HepG2 (cell line): ENCODE results near the gene HENMT1. TPM values are rescaled to one million over a fixed set of nuclear protein-coding genes. Genes with fewer than 3 reads are reported as not detected.

Experiments
- AGO2 ChIP-seq: fragments of 200-400 bp; formaldehyde crosslinking; optimal IDR thresholded peaks from 2 replicates; pipeline ENCODE3; 2017; ENCODE audit warnings: mild to moderate bottlenecking, low read depth, low read length, moderate library complexity
- CSRNP1 ChIP-seq: sonication (generic); formaldehyde crosslinking; IDR thresholded peaks from 2 replicates; pipeline ENCODE4 v1.8.1; 2023; ENCODE audit warnings: mild to moderate bottlenecking, missing genetic modification reagents
- FUBP1 ChIP-seq: sonication (generic); formaldehyde crosslinking; IDR thresholded peaks from 2 replicates; pipeline ENCODE4 v1.5.1; 2020; ENCODE audit warnings: missing genetic modification reagents, mild to moderate bottlenecking, borderline replicate concordance
- MAFF ChIP-seq: IDR thresholded peaks from 2 replicates; pipeline ENCODE4 v1.6.1; 2011; ENCODE audit warnings: low read depth, low read length, improper control_type of control experiment
- MED13 ChIP-seq: sonication (generic); formaldehyde crosslinking; IDR thresholded peaks from 2 replicates; pipeline ENCODE4 v1.5.0; 2020; ENCODE audit warnings: missing genetic modification reagents
- PLRG1 ChIP-seq: fragments of 450-650 bp; conservative IDR thresholded peaks from 2 replicates; pipeline ENCODE4 v1.6.1; 2016
- ZHX1 ChIP-seq: sonication (generic); formaldehyde crosslinking; IDR thresholded peaks from 2 replicates; pipeline ENCODE4 v1.8.1; 2022; ENCODE audit warnings: low read depth, mild to moderate bottlenecking, missing genetic modification reagents
- ZNF709 ChIP-seq: sonication (generic); formaldehyde crosslinking; IDR thresholded peaks from 2 replicates; pipeline ENCODE4 v1.5.0; 2020; ENCODE audit warnings: mild to moderate bottlenecking, missing genetic modification reagents
- ZNF883 ChIP-seq: sonication (generic); formaldehyde crosslinking; IDR thresholded peaks from 2 replicates; pipeline ENCODE4 v1.5.1; 2020; ENCODE audit warnings: mild to moderate bottlenecking, missing genetic modification reagents; ENCODE audit errors: not compliant biosample characterization
- polyA plus RNA-seq, 8 experiments: library from polyadenylated mRNA; depleted of rRNA in 3 of 8; stranded (reverse) in 7 of 8; unstranded in 1 of 8; fragments of >200 nt; fragmentation: Illumina TruSeq in 4 of 8; extraction: Trizol in 4 of 8; gene quantifications; 2 replicates each; pipeline versions ENCODE4 v1.2.1 to v1.2.3, GENCODE V29; 2011 to 2016; ENCODE audit warnings: low read depth in 4 of 8, missing spikeins in 1 of 8, mixed read lengths in 1 of 8; ENCODE audit not compliant: insufficient read depth in 1 of 8
- total RNA-seq, 5 experiments: library from RNA; depleted of rRNA; stranded (reverse); fragments of >200 nt; fragmentation: Illumina TruSeq; extraction: Trizol; gene quantifications; 2 replicates each; pipeline ENCODE4 v1.2.3, GENCODE V29; 2016; ENCODE audit warnings: low read depth in 1 of 5

HENMT1 gene
- total and polyA plus RNA-seq, 2 of the 13 experiments (the other 11 are each of a cell fraction or from before 2014, with no cell fraction given) = not detected

GRCh38 chr1:108692724-108693655 is 32.1 kb upstream of the HENMT1 start (continued):
- TF ChIP-seq CSRNP1 (CRISPR knock-in tag) = peak; percentile 0; the same call in 1 of the 2 replicates
- no peak for TF ChIP-seq ZHX1 (CRISPR knock-in tag)
- no peak for TF ChIP-seq PLRG1
- no peak for TF ChIP-seq MAFF
- no peak for TF ChIP-seq FUBP1 (CRISPR knock-in tag)
- no peak for TF ChIP-seq MED13
- peak; percentile 5 for TF ChIP-seq AGO2
- no peak; the same call in 1 of the 2 replicates for TF ChIP-seq ZNF709
- TF ChIP-seq ZNF883 (CRISPR knock-in tag) = no peak
